ENCODE results near the gene TET3.

DNA sequence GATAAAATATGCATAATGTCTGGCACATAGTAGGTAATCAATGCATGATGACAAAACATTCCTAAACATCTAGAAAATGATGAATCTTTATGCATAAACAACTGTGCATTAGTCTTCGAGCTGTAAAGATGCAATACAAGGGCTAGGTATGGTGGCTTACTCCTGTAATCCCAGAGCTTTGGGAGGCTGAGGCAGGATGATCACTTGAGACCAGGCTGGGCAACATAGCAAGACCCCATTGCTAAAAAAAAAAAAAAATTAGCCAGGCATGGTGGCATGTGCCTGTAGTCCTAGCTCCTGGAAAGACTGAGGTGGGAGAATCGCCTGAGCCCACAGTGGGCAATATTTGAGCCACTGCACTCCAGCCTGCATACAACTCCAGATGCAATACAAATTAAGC lies 5.3 kb downstream of the TET3 start:
- TF ChIP-seq EZH2 (IDR thresholded peaks at IDR 0.05): no peak
- TF ChIP-seq POLR2AphosphoS5 (IDR thresholded peaks at IDR 0.05; ENCODE audit: borderline replicate concordance, low read depth, low read length): no peak
